Upper lobe of left lung (tissue), 4 donors: ENCODE measurements around the gene PIP4K2B.

ENCODE experiments used
- EP300 ChIP-seq, 4 donors: sonication (generic); formaldehyde crosslinking; IDR thresholded peaks; one replicate each; pipeline ENCODE4 v1.5.1; 2017; ENCODE audit warnings: antibody characterized with exemption in 4 of 4, control low read depth in 2 of 4
- POLR2A ChIP-seq, 4 donors: fragments of 450-650 bp; IDR thresholded peaks; one replicate each; pipeline ENCODE4 v1.5.1; 2016 to 2017; ENCODE audit warnings: antibody characterized with exemption in 4 of 4, mild to moderate bottlenecking in 2 of 4
- POLR2AphosphoS5 ChIP-seq, 2 donors: sonication (generic); formaldehyde crosslinking; IDR thresholded peaks; one replicate each; pipeline ENCODE4 v1.5.1; 2017; ENCODE audit warnings: antibody characterized with exemption in 2 of 2
- TF ChIP-seq, protein P1 (sequence below), 6 experiments: fragments of 450-650 bp in 4 of 6; fragments of 200-600 bp in 2 of 6; sonication (generic) in 2 of 6; IDR thresholded peaks; one replicate each; pipeline ENCODE4 v1.5.1; 2016 to 2019; ENCODE audit warnings: antibody characterized with exemption in 6 of 6

DNA sequence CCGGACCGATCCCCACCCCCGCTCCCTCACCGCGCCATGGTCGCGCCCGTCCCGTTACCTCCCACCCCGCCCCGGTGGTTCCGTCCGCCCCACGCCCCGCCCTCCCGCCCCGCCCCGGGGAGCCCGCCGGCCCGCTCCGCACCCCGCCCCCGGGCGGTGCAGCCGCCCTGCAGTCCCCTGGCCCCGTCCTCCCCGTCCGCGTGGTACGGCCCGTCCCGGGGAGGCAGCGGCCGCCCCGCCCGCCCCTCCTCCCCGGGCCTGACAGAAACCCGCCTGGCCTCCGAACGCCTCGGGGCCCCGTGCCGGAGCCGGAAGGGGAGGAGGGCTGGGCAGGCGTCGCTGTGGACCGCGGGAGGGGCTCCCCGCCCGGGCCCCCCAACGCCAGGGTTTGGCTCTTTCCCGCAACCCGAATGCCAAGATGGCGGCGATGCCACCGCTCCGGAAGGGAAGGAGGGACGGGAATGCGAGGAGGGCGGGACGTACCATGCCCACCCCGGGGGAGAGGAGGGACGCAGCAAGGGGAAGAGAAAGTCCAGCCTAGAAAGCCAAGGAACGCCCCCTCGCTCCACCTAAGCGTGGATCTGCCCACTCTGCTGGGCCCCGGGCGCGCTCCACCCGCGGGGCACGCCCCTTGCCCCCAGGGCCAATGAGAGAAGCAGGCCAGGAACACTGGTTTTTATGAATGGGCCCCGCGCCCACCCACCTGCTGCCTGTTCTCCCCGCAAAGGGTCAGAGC lies at the start of gene PIP4K2B:
- TF ChIP-seq, protein P1, sequence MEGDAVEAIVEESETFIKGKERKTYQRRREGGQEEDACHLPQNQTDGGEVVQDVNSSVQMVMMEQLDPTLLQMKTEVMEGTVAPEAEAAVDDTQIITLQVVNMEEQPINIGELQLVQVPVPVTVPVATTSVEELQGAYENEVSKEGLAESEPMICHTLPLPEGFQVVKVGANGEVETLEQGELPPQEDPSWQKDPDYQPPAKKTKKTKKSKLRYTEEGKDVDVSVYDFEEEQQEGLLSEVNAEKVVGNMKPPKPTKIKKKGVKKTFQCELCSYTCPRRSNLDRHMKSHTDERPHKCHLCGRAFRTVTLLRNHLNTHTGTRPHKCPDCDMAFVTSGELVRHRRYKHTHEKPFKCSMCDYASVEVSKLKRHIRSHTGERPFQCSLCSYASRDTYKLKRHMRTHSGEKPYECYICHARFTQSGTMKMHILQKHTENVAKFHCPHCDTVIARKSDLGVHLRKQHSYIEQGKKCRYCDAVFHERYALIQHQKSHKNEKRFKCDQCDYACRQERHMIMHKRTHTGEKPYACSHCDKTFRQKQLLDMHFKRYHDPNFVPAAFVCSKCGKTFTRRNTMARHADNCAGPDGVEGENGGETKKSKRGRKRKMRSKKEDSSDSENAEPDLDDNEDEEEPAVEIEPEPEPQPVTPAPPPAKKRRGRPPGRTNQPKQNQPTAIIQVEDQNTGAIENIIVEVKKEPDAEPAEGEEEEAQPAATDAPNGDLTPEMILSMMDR (IDR thresholded peaks at IDR 0.05), result peak in 2 of 6 experiments; percentile 0 to 20
- TF ChIP-seq POLR2A (IDR thresholded peaks at IDR 0.05), result peak in 2 of 4 donors; percentile 65 to 74
- peak; percentile 87 to 88 for TF ChIP-seq POLR2AphosphoS5 (IDR thresholded peaks at IDR 0.05)
- TF ChIP-seq EP300 (IDR thresholded peaks at IDR 0.05), result peak in 1 of 4 donors; percentile 21
